CD4-positive, alpha-beta T cell (primary cell): Measurements from ENCODE around the gene TRMT10B. TPM values are rescaled to one million over a fixed set of nuclear protein-coding genes. Genes with fewer than 3 reads are reported as not detected.
A peak's percentile ranks its signal among the peaks of the same experiment; 100 is the strongest.

ENCODE experiments used
- ATAC-seq: fragments of 200-7000 bp; cut with Tn5 transposase; one replicate; pipeline ENCODE4 v1.10.0; 2022; ENCODE audit warnings: mild to moderate bottlenecking; ENCODE audit not compliant: poor library complexity
- CTCF ChIA-PET: fragments of 350-600 bp; sonication (Branson Sonifier 250); formaldehyde crosslinking; loops from one replicate; lab custom pipeline; 2021; ENCODE audit warnings: antibody characterized with exemption, inconsistent platforms; lab: Charles Lee
- POLR2A ChIA-PET: fragments of 350-600 bp; sonication (Branson Sonifier 250); formaldehyde crosslinking; loops from one replicate; lab custom pipeline; 2021; ENCODE audit warnings: antibody characterized with exemption, inconsistent platforms; lab: Charles Lee
- DNase-seq, 14 experiments: peaks; one replicate each; pipeline ENCODE4 v3.0.0-alpha.2; 2013 to 2020; ENCODE audit warnings: mixed read lengths in 2 of 14
- H3K27ac ChIP-seq, 2 donors: one replicate each; pipeline versions ENCODE4 v1.5.1 to v1.7.0; 2013; ENCODE audit warnings: low read length in 2 of 2, low read depth in 1 of 2, mild to moderate bottlenecking in 1 of 2
- H3K27me3 ChIP-seq, 2 experiments: 1 replicate in 1 of 2; 2 replicates in 1 of 2; pipeline versions ENCODE4 v1.6.1 to v1.7.0; 2013; ENCODE audit warnings: low read length in 2 of 2, control low read depth in 1 of 2, mild to moderate bottlenecking in 1 of 2, moderate library complexity in 1 of 2; ENCODE audit not compliant: insufficient read depth in 2 of 2, control insufficient read depth in 1 of 2
- H3K36me3 ChIP-seq: one replicate; pipeline ENCODE4 v1.6.1; 2013; ENCODE audit warnings: low read length, control low read depth; ENCODE audit not compliant: insufficient read depth
- H3K4me1 ChIP-seq: one replicate; pipeline ENCODE4 v1.6.1; 2013; ENCODE audit warnings: low read length, control low read depth; ENCODE audit not compliant: insufficient read depth
- H3K4me3 ChIP-seq: one replicate; pipeline ENCODE4 v1.5.1; 2013; ENCODE audit warnings: mild to moderate bottlenecking, low read length, moderate library complexity
- H3K9me3 ChIP-seq, 2 experiments: 1 replicate in 1 of 2; 2 replicates in 1 of 2; pipeline versions ENCODE4 v1.6.1 to v1.7.0; 2013; ENCODE audit warnings: low read length in 2 of 2, mild to moderate bottlenecking in 2 of 2, control low read depth in 1 of 2, moderate library complexity in 1 of 2; ENCODE audit not compliant: control insufficient read depth in 1 of 2, insufficient read depth in 1 of 2
- H3K27ac Mint-ChIP-seq: one replicate; pipeline ENCODE4 v1.8.0; 2020; ENCODE audit warnings: mixed read lengths
- H3K27me3 Mint-ChIP-seq: one replicate; pipeline ENCODE4 v1.8.0; 2021; ENCODE audit warnings: mixed read lengths
- H3K36me3 Mint-ChIP-seq: one replicate; pipeline ENCODE4 v1.8.0; 2021; ENCODE audit warnings: low read depth, mixed read lengths
- H3K4me1 Mint-ChIP-seq: one replicate; pipeline ENCODE4 v1.8.0; 2021; ENCODE audit warnings: low read depth, mixed read lengths
- H3K4me3 Mint-ChIP-seq: one replicate; pipeline ENCODE4 v1.8.0; 2020; ENCODE audit warnings: mild to moderate bottlenecking, mixed read lengths
- H3K9me3 Mint-ChIP-seq: one replicate; pipeline ENCODE4 v1.8.0; 2020; ENCODE audit warnings: mixed read lengths
- CTCF ChIP-seq: fragments of 200-600 bp; IDR thresholded peaks from one replicate; pipeline ENCODE4 v1.8.0; 2022; ENCODE audit warnings: antibody characterized with exemption, mild to moderate bottlenecking
- intact Hi-C, 2 experiments: fragments of 100-400 bp; cut with DNase I in 1 of 2; cut with micrococcal nuclease in 1 of 2; formaldehyde crosslinking; loops; one replicate each; pipeline versions ENCODE4 v1.15.1 to v1.9.0; 2023 to 2025; cut with DNase I, micrococcal nuclease
- total RNA-seq, 174 experiments: library from RNA in 2 of 174; stranded (reverse) in 2 of 174; gene quantifications; one replicate each; pipeline ENCODE4 v1.2.3 and lab custom pipeline; 2021 to 2026

TRMT10B gene
- total RNA-seq, 2 experiments from 2014 or later: 6.6 to 8.3 TPM

DNA sequence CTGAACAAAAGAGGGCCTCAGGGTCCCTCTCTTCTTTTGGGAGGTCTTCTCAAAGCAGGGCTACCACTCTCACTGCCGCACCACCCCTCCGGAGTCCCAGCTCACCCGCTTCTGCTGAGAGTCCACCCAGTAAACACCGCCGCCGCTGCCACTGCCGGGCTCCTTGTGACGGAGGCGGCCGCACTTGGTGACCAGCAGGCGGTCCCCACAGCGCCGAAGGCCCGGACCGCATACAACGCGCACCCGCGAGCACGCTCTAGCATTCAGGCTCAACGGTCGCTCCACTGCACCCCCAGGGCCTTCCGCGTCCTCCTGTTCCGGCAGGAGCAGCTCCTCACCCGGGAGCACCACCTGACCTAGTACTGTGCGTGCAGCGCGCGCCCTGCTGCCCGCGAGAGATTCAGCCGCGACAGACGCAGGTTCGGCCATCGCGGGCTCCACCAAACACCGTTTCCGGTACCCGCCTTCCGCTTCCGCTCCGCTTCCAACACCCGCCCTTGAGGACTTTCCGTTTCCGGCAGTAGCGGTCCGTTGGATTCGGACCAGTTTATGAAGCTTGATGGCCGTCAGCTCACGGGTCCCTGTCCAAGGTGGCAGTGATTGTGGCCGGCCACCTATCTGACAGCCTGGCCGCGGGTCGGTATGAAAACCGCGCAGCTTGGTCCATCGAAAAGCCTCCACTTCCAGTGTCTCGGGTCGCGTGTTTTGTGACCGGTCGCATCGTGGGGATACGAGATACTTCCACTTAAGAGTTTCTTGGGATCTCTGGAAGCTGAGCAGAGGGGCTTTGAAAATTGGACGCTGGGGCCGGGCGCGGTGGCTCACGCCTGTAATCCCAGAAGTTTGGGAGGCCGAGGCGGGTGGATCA is 31.2 kb downstream of the TRMT10B start, which contains the start of gene EXOSC3:
Gene EXOSC3, minus strand, starts transcription at position 449 of the 868 bp plus-strand sequence. Its CDS starts 20 bp downstream, at position 429.
- H3K36me3 Mint-ChIP-seq: peaks cover 45% of the 10 kb centered on the region
- no peaks in the 10 kb centered on the region for H3K9me3 Mint-ChIP-seq
- peaks cover 39% of the 10 kb centered on the region for H3K36me3 ChIP-seq
- H3K27me3 Mint-ChIP-seq: no peaks in the 10 kb centered on the region
- H3K4me3 Mint-ChIP-seq: peak within 1 kb of the TSS; percentile 98
- ChIA-PET POLR2A (interaction anchor here (0.9 to 2.7 kb wide), 6 partner anchors 8 to 120 kb away, joined by 3 to 46 read pairs (median 6); partner anchors contain the start of gene DCAF10), CTCF (interaction anchor here (0.7 to 2.0 kb wide), 3 partner anchors 12 to 193 kb away, joined by 3 to 7 read pairs (median 5); partner anchors contain the start of gene TOMM5)
- ATAC-seq (peak; percentile 91), DNase-seq (peak; percentile 73 to 93 (median 80))
- H3K27me3 ChIP-seq: no peaks in the 10 kb centered on the region
- no peak for TF ChIP-seq CTCF
- intact Hi-C loops: loop anchor here (1.0 to 10.0 kb wide), 6 partner anchors 15 to 363 kb away; partner anchors contain the start of genes DCAF10 (in 2 of the 2), GRHPR (in 1 of the 2) and SHB (in 1 of the 2)
- H3K27ac Mint-ChIP-seq: peak within 1 kb of the TSS; percentile 95
- no peaks in the 10 kb centered on the region for H3K9me3 ChIP-seq
- H3K27ac ChIP-seq: peak within 1 kb of the TSS; percentile 79 to 90
- H3K4me1 Mint-ChIP-seq: peaks cover 48% of the 10 kb centered on the region
- H3K4me3 ChIP-seq: peak within 1 kb of the TSS; percentile 94
- H3K4me1 ChIP-seq: peaks cover 23% of the 10 kb centered on the region

- intact Hi-C loops: loop anchor here in 1 of 2 experiments (5.0 to 10.0 kb wide), 2 partner anchors 278 to 365 kb away; partner anchors contain the start of genes GRHPR and SHB
- peak in 1 of 14 experiments; percentile 28 for DNase-seq
Measured at GRCh38 chr9:37787059-37787458, 33.5 kb downstream of the TRMT10B start.

More at GRCh38 chr9:37787059-37787458, 33.5 kb downstream of the TRMT10B start:
- H3K27ac ChIP-seq: no peak overlapping the region
- Mint-ChIP-seq H3K9me3 (no peaks in the 10 kb centered on the region), H3K4me1 (peaks cover 37% of the 10 kb centered on the region), H3K27me3 (no peaks in the 10 kb centered on the region), H3K27ac (no peak overlapping the region), H3K36me3 (peaks cover 23% of the 10 kb centered on the region), H3K4me3 (no peak overlapping the region)
- ChIA-PET CTCF (no interaction called here), POLR2A (no interaction called here)
- no peak for ATAC-seq
- H3K4me1 ChIP-seq: peaks cover 23% of the 10 kb centered on the region
- no peaks in the 10 kb centered on the region for H3K9me3 ChIP-seq
- TF ChIP-seq CTCF: no peak
- H3K4me3 ChIP-seq: no peak overlapping the region
- H3K36me3 ChIP-seq: peaks cover 17% of the 10 kb centered on the region
- peaks cover 0 to 4% of the 10 kb centered on the region in 2 experiments for H3K27me3 ChIP-seq
